ENCODE results near the gene DNAJC30.

The DNAJC30 gene

GRCh38 chr7:73708961-73709549 lies 25.8 kb upstream of the DNAJC30 start:
- no peak for DNase-seq (ENCODE audit: low read depth in 2 of 2)

GRCh38 chr7:73707045-73707631 lies 23.9 kb upstream of the DNAJC30 start:
- DNase-seq (ENCODE audit: low read depth in 2 of 2), result no peak

GRCh38 chr7:73706126-73707044 lies 23.1 kb upstream of the DNAJC30 start:
- peak; percentile 41 to 47 for DNase-seq (ENCODE audit: low read depth in 2 of 2)

- DNase-seq (ENCODE audit: low read depth in 2 of 2), result no peak
These were observed 22.3 kb upstream of the DNAJC30 start for GRCh38 chr7:73705551-73705920.

- DNase-seq (ENCODE audit: low read depth in 2 of 2), result no peak
These were observed 21.6 kb upstream of the DNAJC30 start for GRCh38 chr7:73704640-73705550.

- no peak for DNase-seq (ENCODE audit: low read depth in 2 of 2)
These were observed 20.7 kb upstream of the DNAJC30 start for GRCh38 chr7:73703757-73704639.

- no peak for DNase-seq (ENCODE audit: low read depth in 2 of 2)
These were observed 20.0 kb upstream of the DNAJC30 start for GRCh38 chr7:73703225-73703624.

- no peak for DNase-seq (ENCODE audit: low read depth in 2 of 2)
These were observed 19.4 kb upstream of the DNAJC30 start for GRCh38 chr7:73702665-73703064.

GRCh38 chr7:73702226-73702625 lies 19.0 kb upstream of the DNAJC30 start:
- DNase-seq (ENCODE audit: low read depth in 2 of 2), result no peak

GRCh38 chr7:73701357-73701995 lies 18.2 kb upstream of the DNAJC30 start:
- no peak for DNase-seq (ENCODE audit: low read depth in 2 of 2)

GRCh38 chr7:73700581-73701134 lies 17.4 kb upstream of the DNAJC30 start:
- no peak for DNase-seq (ENCODE audit: low read depth in 2 of 2)

- DNase-seq (ENCODE audit: low read depth in 2 of 2), result no peak
These were observed 16.8 kb upstream of the DNAJC30 start for GRCh38 chr7:73700069-73700423.

GRCh38 chr7:73699370-73700068 lies 16.3 kb upstream of the DNAJC30 start:
- no peak for DNase-seq (ENCODE audit: low read depth in 2 of 2)

GRCh38 chr7:73698410-73698809 lies 15.2 kb upstream of the DNAJC30 start:
- no peak for DNase-seq (ENCODE audit: low read depth in 2 of 2)

GRCh38 chr7:73696372-73696771 lies 13.1 kb upstream of the DNAJC30 start:
- no peak for DNase-seq (ENCODE audit: low read depth in 2 of 2)

GRCh38 chr7:73690646-73691045 lies 7.4 kb upstream of the DNAJC30 start:
- DNase-seq (ENCODE audit: low read depth in 2 of 2), result no peak

- DNase-seq (ENCODE audit: low read depth in 2 of 2), result no peak
These were observed 5.0 kb upstream of the DNAJC30 start for GRCh38 chr7:73688288-73688687.

- no peak for DNase-seq (ENCODE audit: low read depth in 2 of 2)
These were observed 2.1 kb upstream of the DNAJC30 start for GRCh38 chr7:73685311-73685710.

Measured in stimulated activated CD4-positive, alpha-beta T cell treated with anti-CD3 and anti-CD28 coated beads, Interleukin-15, amount 100 ng/mL, for 48 hours (primary cell).